Activated CD4-positive, CD25-positive, alpha-beta regulatory T cell treated with anti-CD3 and anti-CD28 coated beads, Interleukin-2, amount 50 U/mL, for 72 hours (primary cell): ENCODE measurements around the gene NAA60.

Experiments used
- DNase-seq: peaks from one replicate; pipeline ENCODE4 v3.0.0; 2021

The NAA60 gene

GRCh38 chr16:3511286-3512180, 68.1 kb downstream of the NAA60 start:
- no peak for DNase-seq

GRCh38 chr16:3513892-3514583, 70.6 kb downstream of the NAA60 start:
- DNase-seq: no peak

DNA sequence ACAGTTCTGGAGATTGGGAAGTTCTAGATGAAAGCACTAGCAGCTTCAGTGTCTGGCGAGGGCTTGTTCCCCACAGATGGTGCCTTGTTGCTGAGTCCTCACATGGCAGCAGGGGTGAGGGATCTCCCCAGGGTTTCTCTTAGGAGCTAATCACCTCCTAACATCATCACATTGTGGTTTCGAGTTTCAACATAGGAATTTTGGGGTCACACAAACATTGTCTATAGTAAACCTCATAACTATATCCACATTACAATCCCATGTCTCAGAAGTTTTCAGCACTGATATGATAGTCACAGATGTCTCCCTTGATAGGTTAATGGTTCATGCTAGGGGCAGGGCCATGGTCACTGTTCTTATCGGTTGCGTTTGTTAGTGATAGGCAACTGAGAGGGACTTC, 71.1 kb downstream of the NAA60 start:
- DNase-seq: no peak

DNA sequence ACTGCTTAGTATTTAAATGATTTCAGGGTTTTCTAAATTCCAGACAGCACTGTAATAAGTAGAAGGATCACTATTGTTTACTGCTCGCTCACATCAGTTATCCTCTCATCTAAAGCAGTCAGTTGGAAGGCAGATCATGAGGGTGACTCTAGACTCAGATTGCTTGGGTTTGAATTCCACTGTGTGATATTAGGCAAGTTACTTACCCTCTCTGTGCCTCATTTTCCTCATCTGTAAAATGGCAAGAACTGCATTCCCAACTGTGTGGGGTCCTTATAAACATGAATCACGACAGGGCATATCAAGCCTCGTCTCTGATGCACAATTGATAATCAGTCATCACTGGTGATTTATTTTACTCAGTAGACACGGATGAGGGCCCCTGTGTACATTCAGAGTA, 72.4 kb downstream of the NAA60 start:
- DNase-seq: no peak

DNA sequence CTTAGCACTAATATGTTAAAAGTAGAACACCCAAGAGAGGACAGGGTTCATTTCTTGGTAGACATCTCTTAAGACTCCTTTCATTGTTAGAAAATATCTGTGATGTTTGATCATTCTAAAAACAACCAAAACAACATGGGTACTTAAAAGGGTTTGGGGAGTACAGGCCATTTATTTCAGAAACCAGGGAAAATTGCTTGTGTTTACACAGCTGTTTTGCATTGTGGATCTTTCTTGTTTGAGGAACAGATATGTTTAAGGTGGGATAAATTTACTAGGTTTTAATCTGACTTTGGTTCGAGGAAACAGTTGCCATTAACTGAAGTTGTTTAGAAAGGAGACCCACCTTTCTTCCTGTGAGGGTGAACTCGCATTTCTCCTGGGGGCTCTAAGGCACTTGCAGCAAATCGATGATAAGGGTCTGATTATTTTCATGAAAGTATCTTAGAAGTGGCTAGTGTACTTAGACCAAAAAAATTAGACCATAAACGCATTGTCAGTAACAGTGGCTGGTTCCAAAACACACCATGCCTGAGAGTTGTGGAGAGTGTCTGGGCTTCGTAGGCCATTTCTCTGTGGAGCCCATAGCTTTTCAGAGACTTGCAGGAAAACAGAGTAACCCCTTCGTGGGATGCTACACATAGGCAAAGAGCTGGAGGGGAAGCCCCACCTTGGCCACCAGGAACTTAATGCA, 75.0 kb downstream of the NAA60 start:
- no peak for DNase-seq

- DNase-seq: no peak
Measured at GRCh38 chr16:3518986-3519348, 75.5 kb downstream of the NAA60 start.

DNA sequence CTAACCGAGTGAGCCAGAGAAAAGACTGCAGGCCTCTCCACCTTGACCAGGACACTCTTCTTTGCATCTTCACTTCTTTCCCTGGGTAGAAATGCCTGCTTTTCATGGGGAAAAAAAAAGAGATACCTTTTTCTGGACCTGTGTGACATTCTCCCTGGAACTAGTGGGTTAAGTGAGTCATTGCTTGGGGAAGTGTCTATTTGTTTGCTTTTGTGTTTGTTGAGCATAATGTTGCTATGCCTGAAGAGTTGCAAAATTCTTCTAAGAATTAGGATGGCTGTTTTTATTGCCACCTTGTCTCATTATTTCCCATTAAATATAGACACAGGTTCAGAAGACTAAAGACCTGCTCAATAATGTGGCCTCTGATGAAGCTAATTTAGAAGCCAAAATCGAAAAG, 76.1 kb downstream of the NAA60 start:
- no peak for DNase-seq

DNA sequence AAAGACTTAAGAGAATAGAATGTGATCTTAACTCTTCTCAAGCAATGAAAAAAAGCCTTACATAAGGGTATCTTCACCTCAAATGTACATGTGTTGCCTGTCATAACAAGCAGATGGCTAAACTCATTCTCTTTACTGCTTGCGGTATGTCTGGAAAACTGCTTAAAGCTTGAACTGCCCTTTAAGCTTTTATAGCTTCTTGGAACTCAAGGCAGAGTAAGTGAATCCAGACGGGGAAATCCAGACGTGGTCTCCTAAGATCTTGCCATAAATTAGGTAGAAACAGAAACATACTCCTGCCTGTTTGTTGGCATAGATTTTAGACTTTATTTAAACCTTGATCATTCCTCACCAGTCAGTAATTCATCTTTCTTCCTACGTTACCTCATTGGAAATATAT, 76.9 kb downstream of the NAA60 start:
- DNase-seq: no peak

- DNase-seq: no peak
Measured at GRCh38 chr16:3520841-3521240, 77.4 kb downstream of the NAA60 start.

- DNase-seq: no peak
Measured at GRCh38 chr16:3523281-3523680, 79.8 kb downstream of the NAA60 start.

- DNase-seq: no peak
Measured at GRCh38 chr16:3525951-3526350, 82.5 kb downstream of the NAA60 start.

DNA sequence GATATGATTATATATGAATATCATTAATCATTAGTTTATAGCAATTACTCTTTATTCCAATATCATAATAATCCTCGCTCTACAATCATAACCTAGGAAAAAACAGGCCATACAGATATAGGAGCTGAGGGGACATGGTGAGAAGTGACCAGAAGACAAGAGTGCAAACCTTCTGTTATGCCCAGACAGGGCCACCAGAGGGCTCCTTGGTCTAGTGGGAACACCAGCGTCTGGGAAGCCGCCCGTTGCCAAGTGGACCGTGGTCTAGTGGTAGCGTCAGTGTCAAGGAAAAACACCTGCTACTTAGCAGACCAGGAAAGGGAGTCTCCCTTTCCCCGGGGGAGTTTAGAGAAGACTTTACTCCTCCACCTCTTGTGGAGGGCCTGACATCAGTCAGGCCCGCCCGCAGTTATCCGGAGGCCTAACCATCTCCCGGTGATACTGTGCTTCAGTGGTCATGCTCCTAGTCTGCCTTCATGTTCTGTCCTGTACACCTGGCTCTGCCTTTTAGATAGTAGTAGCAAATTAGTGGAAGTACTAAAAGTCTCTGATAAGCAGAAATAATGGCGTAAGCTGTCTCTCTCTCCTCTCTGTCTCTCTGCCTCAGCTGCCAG, 83.8 kb downstream of the NAA60 start:
- peak; percentile 63 for DNase-seq

DNA sequence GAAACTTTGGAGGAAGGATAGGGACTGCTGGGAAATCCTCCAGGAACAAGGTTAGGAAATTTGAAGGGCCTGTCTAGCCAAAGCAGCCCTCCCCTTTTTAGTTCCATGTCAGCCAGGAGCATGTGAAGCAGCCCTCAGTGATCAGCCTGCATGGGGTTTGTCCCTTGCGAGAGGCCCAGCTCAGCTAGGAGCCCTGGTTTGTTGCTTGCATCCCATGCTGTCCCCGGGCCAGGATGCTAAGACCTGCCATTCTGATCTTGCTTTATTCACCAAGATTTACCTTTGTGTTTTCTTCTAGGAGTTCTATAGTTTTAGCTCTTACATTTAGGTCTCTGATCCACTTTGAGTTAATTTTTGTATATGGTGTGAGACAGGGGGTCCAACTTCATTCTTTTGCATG, 84.9 kb downstream of the NAA60 start:
- DNase-seq: no peak

DNA sequence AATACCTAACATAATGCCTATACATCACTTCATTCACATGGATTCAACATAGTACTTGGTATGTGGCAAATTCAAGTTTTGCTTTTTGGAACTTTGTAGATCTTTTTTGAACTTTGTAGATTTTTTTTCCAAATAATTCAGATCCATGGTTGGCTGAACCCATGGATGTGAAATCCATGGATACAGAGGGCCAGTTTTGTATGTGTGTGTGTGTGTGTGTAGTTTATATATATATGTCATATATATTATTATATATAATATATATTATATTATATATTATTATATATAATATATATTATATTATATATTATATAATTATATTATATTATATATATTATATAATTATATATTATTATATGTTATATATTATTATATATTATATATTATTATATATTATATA, 85.7 kb downstream of the NAA60 start:
- no peak for DNase-seq

DNA sequence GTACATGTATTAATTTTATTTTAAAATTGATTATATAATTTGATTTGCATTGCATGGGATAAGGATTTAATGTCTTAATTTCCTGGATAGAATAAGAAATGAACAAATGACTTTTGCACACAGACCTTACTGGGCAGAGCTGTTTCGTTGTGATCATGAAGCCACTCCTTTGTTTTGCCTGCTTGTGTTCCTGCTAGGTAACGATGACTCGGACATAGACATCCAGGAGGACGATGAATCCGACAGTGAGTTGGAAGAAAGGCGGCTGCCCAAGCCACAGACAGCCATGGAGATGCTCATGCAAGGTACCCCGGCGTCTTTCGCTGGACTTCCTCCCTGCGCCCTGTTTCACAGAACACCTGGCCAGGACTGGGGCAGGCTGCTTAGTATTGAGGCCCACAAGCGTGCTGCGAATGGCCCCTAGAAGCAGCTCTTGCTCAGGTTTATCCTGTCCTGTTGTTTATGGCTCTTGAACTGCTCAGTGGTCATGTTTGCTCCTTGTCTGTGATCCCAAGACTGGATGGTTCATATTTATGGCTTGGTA, 87.0 kb downstream of the NAA60 start:
- no peak for DNase-seq

DNA sequence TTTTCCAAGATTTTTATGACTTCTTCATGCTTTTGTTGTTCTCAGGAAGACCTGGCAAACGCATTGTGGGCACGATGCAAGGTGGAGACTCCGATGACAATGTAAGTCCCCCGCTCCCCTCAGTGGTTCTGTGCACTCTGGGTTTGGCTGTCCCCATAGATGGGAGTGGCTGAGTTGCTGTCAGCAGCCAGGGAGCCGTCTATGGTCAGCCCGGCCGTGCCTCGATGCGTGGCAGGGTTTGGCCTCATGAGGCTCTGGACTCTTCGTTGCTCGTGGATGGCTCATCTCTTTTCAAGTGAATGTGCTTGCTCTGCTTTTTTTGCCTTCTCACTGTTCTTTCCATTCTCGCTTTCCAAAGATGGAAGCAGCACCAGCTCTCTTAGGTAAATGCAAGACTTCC, 89.3 kb downstream of the NAA60 start:
- no peak for DNase-seq

- no peak for DNase-seq
Measured at GRCh38 chr16:3534126-3534525, 90.6 kb downstream of the NAA60 start.

- DNase-seq: no peak
Measured at GRCh38 chr16:3536271-3536731, 92.8 kb downstream of the NAA60 start.
